HEK293 (cell line): Measurements from ENCODE around the gene SLC35F3.

ENCODE experiments used
- CTCF ChIA-PET: fragments of 350-600 bp; formaldehyde crosslinking; extraction: SDS; loops from one replicate; lab custom pipeline; 2021; ENCODE audit warnings: antibody characterized with exemption; lab: Yijun Ruan, JAX
- POLR2A ChIA-PET: fragments of 300-600 bp; formaldehyde crosslinking; extraction: SDS; loops from one replicate; lab custom pipeline; 2020; ENCODE audit warnings: antibody characterized with exemption, inconsistent platforms; lab: Yijun Ruan, JAX
- H3K27ac ChIP-seq: fragments of 200-500 bp; sonication (Bioruptor generic); 2 replicates; pipeline ENCODE4 v1.5.1; 2014; ENCODE audit warnings: low read depth, low read length, control low read depth, inconsistent platforms; ENCODE audit errors: extremely low read depth
- H3K36me3 ChIP-seq, 2 experiments: fragments of 200-500 bp in 1 of 2; sonication (Bioruptor generic) in 1 of 2; 1 replicate in 1 of 2; 2 replicates in 1 of 2; pipeline ENCODE4 v1.5.1; 2014 to 2017; ENCODE audit warnings: inconsistent platforms in 2 of 2, low read length in 2 of 2; ENCODE audit not compliant: control insufficient read depth in 2 of 2, insufficient read depth in 1 of 2
- H3K4me1 ChIP-seq: fragments of 200-500 bp; sonication (Bioruptor generic); 2 replicates; pipeline ENCODE4 v1.5.1; 2014; ENCODE audit warnings: mild to moderate bottlenecking, low read length, inconsistent platforms; ENCODE audit not compliant: control insufficient read depth, insufficient read depth
- H3K4me3 ChIP-seq: 2 replicates; pipeline ENCODE4 v1.5.1; 2011; ENCODE audit warnings: low read depth, mild to moderate bottlenecking, control low read depth, low read length, moderate library complexity
- H3K9me3 ChIP-seq: fragments of 200-500 bp; sonication (Bioruptor generic); 2 replicates; pipeline ENCODE4 v1.5.1; 2014; ENCODE audit warnings: low read depth, low read length, inconsistent platforms; ENCODE audit not compliant: control insufficient read depth, insufficient read depth
- HOXA7 ChIP-seq: sonication (generic); formaldehyde crosslinking; IDR thresholded peaks from 2 replicates; pipeline ENCODE4 v1.8.1; 2022; ENCODE audit warnings: missing genetic modification reagents, borderline replicate concordance
- HOXC10 ChIP-seq: sonication (generic); formaldehyde crosslinking; IDR thresholded peaks from 2 replicates; pipeline ENCODE4 v1.8.1; 2023; ENCODE audit warnings: mild to moderate bottlenecking, missing genetic modification reagents
- SALL2 ChIP-seq: fragments of 450-650 bp; formaldehyde crosslinking; IDR thresholded peaks from 2 replicates; pipeline ENCODE4 v1.5.0; 2017; ENCODE audit warnings: missing biosample characterization, mild to moderate bottlenecking, missing genetic modification characterization, borderline replicate concordance
- TRIM28 ChIP-seq: IDR thresholded peaks from 2 replicates; pipeline ENCODE4 v1.6.1; 2011; ENCODE audit warnings: low read length, control low read depth, borderline replicate concordance
- ZBTB21 ChIP-seq: fragments of 450-650 bp; formaldehyde crosslinking; IDR thresholded peaks from 2 replicates; pipeline ENCODE4 v1.5.1; 2017; ENCODE audit warnings: missing biosample characterization, missing genetic modification characterization
- ZFP41 ChIP-seq: fragments of 450-650 bp; formaldehyde crosslinking; IDR thresholded peaks from 2 replicates; pipeline ENCODE4 v1.5.1; 2016; ENCODE audit warnings: missing biosample characterization, missing genetic modification characterization, borderline replicate concordance
- ZIC2 ChIP-seq: fragments of 450-650 bp; formaldehyde crosslinking; IDR thresholded peaks from 2 replicates; pipeline ENCODE4 v1.5.1; 2016; ENCODE audit warnings: missing biosample characterization, missing genetic modification characterization
- ZNF133 ChIP-seq: fragments of 450-650 bp; formaldehyde crosslinking; IDR thresholded peaks from 2 replicates; pipeline ENCODE4 v1.5.1; 2016; ENCODE audit warnings: missing biosample characterization, missing genetic modification characterization
- ZNF239 ChIP-seq: fragments of 450-650 bp; formaldehyde crosslinking; IDR thresholded peaks from 2 replicates; pipeline ENCODE4 v1.5.1; 2016; ENCODE audit warnings: missing biosample characterization, missing genetic modification characterization
- ZNF391 ChIP-seq: fragments of 450-650 bp; formaldehyde crosslinking; IDR thresholded peaks from 2 replicates; pipeline ENCODE4 v1.5.1; 2016; ENCODE audit warnings: low read depth, missing biosample characterization, missing genetic modification characterization, borderline replicate concordance
- ZNF501 ChIP-seq: fragments of 450-650 bp; formaldehyde crosslinking; IDR thresholded peaks from 2 replicates; pipeline ENCODE4 v1.5.1; 2016; ENCODE audit warnings: missing biosample characterization, missing genetic modification characterization
- ZNF561 ChIP-seq: fragments of 450-650 bp; IDR thresholded peaks from 2 replicates; pipeline ENCODE4 v1.5.1; 2018; ENCODE audit warnings: missing biosample characterization, missing genetic modification characterization, borderline replicate concordance
- ZNF596 ChIP-seq: fragments of 450-650 bp; IDR thresholded peaks from 2 replicates; pipeline ENCODE4 v1.5.0; 2018; ENCODE audit warnings: missing biosample characterization, mild to moderate bottlenecking, missing genetic modification characterization, moderate library complexity
- ZNF660 ChIP-seq: fragments of 450-650 bp; IDR thresholded peaks from 2 replicates; pipeline ENCODE4 v1.5.1; 2018; ENCODE audit warnings: missing biosample characterization, mild to moderate bottlenecking, missing genetic modification characterization
- ZNF664 ChIP-seq: fragments of 450-650 bp; formaldehyde crosslinking; IDR thresholded peaks from 2 replicates; pipeline ENCODE4 v1.5.1; 2016; ENCODE audit warnings: missing biosample characterization, missing genetic modification characterization
- ZNF830 ChIP-seq: fragments of 450-650 bp; IDR thresholded peaks from 2 replicates; pipeline ENCODE4 v1.5.0; 2018; ENCODE audit warnings: missing biosample characterization, missing genetic modification characterization, low read depth, mild to moderate bottlenecking, moderate library complexity
- TF ChIP-seq, protein P1 (sequence below): fragments of 450-650 bp; formaldehyde crosslinking; IDR thresholded peaks from 2 replicates; pipeline ENCODE4 v1.5.1; 2016; ENCODE audit warnings: missing biosample characterization, missing genetic modification characterization, borderline replicate concordance
- TF ChIP-seq, protein P2 (sequence below): fragments of 450-650 bp; formaldehyde crosslinking; IDR thresholded peaks from 2 replicates; pipeline ENCODE4 v1.5.1; 2016; ENCODE audit warnings: missing biosample characterization, missing genetic modification characterization
- TF ChIP-seq, protein P3 (sequence below): fragments of 450-650 bp; formaldehyde crosslinking; IDR thresholded peaks from 2 replicates; pipeline ENCODE4 v1.5.1; 2017; ENCODE audit warnings: missing biosample characterization, missing genetic modification characterization
- TF ChIP-seq, protein P4 (sequence below): fragments of 450-650 bp; formaldehyde crosslinking; IDR thresholded peaks from 2 replicates; pipeline ENCODE4 v1.5.1; 2016; ENCODE audit warnings: missing biosample characterization, missing genetic modification characterization

SLC35F3 gene

DNA sequence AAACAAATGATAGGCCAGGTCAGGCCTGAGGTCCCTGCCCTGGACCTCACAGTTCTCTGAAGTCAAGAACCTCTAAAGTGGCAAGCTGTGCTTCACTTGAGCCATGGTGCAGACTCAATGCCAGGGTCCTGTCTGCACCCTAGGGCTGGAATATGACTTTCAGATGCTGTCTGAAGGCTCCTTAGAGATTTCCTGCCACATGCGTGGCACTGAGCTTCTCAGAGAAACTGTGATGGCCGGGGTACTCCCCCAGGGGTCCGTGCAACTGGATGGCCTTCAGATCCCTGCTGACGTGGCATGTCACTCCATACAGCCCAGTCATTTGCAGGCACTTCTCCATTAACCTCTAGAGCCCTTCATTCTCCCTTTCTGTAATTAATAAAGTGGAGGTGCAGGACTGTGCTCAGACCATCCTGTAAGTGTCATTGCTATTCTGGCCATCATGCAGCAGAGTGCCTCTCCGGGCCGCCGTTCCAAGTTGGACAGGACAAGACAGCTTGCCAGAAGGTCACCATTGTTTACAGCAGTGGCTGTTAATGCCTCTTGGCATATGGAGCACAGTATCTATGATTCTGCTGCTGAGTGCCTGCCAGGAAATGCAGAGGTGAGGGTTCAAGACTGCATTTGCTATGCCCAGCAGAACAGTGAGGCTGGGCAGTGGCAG, 263.7 kb downstream of the SLC35F3 start (continued):
- TF ChIP-seq ZNF501 (tag by site-specific recombination) (no peak), ZNF830 (tag by site-specific recombination) (no peak), ZFP41 (tag by site-specific recombination) (no peak), ZBTB21 (tag by site-specific recombination) (no peak), ZNF561 (tag by site-specific recombination) (no peak)

DNA sequence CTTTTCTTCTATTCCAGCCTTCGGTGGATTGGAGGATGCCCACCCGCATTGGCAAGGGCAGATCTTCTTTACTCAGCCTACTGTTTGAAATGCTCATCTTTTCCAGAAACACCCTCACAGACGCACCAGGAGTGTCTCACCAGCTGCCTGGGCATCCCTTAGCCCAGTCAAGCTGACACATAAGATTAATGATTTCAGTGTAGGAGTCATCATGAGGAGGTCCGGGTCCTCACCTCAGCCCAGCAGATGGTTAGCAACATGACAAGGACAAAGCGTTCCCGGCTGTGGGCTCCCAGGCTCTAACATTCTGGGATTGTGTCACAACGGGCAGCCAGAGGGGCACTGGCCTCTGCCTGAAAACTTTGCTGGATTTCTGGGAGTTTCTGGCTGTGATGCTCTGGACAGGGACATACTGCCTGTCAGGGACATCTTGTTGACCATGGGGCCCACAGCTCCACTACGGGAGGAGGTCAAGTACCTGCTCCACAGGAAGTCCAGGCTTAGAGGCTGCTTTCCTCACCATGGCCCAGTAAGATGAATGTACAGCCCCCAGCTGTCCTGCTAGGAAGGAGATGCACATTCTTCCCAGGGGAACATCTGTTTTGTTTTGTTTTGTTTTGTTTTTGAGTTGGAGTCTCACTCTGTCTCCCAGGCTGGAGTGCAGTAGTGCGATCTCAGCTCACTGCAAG, 264.8 kb downstream of the SLC35F3 start:
- CTCF ChIA-PET = interaction anchor here (0.7 to 1.5 kb wide), 4 partner anchors 44 to 489 kb away, joined by 3 read pairs; no protein-coding TSS in a partner anchor
- Histone ChIP-seq H3K9me3 (no peaks in the 10 kb centered on the region), H3K36me3 (no peaks in the 10 kb centered on the region), H3K4me3 (no peak overlapping the region), H3K4me1 (no peaks in the 10 kb centered on the region), H3K27ac (no peak overlapping the region)
- POLR2A ChIA-PET = interaction anchor here (0.6 kb wide), 1 partner anchor 1929 kb away, joined by 3 read pairs; no protein-coding TSS in a partner anchor
- TF ChIP-seq ZIC2 (tag by site-specific recombination) (peak; percentile 77), HOXA7 (CRISPR knock-in tag) (no peak)
- TF ChIP-seq, all 188 proteins: peak for 1

DNA sequence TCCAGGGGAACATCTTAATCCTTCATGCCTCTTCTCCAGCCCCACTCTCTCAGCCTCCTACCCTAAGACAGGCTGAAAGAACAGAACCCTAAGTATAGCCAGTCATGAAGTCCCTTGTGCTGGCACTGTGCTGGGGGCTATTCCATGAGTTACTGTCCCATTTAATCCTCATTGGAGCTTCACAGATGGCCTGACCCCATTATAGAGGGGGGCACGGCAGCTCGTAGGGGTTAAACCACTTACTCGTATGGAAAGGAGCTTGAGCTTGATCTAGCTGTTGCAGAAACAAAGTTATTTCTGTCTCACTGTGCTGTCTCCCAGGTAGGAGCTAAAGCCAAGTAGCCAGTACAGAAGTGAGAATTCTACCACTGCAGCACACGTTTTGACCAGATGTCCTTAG, 265.6 kb downstream of the SLC35F3 start:
- ChIA-PET POLR2A (no interaction called here), CTCF (interaction anchor here (0.6 to 1.5 kb wide), 4 partner anchors 43 to 729 kb away, joined by 3 read pairs; no protein-coding TSS in a partner anchor)
- Histone ChIP-seq H3K9me3 (no peaks in the 10 kb centered on the region), H3K4me3 (no peak overlapping the region), H3K27ac (no peak overlapping the region), H3K36me3 (no peaks in the 10 kb centered on the region), H3K4me1 (no peaks in the 10 kb centered on the region)
- TF ChIP-seq, protein P1, sequence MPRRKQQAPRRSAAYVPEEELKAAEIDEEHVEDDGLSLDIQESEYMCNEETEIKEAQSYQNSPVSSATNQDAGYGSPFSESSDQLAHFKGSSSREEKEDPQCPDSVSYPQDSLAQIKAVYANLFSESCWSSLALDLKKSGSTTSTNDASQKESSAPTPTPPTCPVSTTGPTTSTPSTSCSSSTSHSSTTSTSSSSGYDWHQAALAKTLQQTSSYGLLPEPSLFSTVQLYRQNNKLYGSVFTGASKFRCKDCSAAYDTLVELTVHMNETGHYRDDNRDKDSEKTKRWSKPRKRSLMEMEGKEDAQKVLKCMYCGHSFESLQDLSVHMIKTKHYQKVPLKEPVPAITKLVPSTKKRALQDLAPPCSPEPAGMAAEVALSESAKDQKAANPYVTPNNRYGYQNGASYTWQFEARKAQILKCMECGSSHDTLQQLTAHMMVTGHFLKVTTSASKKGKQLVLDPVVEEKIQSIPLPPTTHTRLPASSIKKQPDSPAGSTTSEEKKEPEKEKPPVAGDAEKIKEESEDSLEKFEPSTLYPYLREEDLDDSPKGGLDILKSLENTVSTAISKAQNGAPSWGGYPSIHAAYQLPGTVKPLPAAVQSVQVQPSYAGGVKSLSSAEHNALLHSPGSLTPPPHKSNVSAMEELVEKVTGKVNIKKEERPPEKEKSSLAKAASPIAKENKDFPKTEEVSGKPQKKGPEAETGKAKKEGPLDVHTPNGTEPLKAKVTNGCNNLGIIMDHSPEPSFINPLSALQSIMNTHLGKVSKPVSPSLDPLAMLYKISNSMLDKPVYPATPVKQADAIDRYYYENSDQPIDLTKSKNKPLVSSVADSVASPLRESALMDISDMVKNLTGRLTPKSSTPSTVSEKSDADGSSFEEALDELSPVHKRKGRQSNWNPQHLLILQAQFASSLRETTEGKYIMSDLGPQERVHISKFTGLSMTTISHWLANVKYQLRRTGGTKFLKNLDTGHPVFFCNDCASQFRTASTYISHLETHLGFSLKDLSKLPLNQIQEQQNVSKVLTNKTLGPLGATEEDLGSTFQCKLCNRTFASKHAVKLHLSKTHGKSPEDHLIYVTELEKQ (tag by site-specific recombination) = no peak
- TF ChIP-seq ZNF660 (tag by site-specific recombination) = no peak
- no peak for TF ChIP-seq ZNF596
- no peak for TF ChIP-seq ZNF239 (tag by site-specific recombination)
- TF ChIP-seq, protein P2, sequence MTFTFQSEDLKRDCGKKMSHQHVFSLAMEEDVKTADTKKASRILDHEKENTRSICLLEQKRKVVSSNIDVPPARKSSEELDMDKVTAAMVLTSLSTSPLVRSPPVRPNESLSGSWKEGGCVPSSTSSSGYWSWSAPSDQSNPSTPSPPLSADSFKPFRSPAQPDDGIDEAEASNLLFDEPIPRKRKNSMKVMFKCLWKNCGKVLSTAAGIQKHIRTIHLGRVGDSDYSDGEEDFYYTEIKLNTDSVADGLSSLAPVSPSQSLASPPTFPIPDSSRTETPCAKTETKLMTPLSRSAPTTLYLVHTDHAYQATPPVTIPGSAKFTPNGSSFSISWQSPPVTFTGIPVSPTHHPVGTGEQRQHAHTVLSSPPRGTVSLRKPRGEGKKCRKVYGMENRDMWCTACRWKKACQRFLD = no peak
- TF ChIP-seq TRIM28 = no peak
- TF ChIP-seq ZNF501 (tag by site-specific recombination) = no peak

DNA sequence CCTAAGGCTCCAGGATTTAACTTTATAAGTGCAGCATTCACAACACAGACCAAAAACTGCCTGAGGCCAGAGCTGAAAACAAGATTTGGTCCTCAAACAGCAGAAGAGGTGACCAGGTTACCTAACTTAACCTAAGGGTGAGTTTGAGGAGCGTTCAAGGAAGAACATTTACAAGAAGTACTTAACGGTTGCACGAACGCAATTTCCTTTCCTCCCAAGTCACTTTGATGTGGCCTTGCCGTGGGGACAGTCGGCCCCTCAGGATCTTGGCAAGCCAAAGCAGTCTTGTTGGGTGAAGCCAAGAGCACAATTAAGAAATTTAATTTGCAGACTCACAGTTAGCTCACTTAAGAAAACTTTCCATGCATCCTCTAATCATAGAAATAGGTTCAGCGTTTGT, 266.1 kb downstream of the SLC35F3 start:
- Histone ChIP-seq H3K4me1 (no peaks in the 10 kb centered on the region), H3K27ac (no peak overlapping the region), H3K9me3 (no peaks in the 10 kb centered on the region), H3K36me3 (no peaks in the 10 kb centered on the region), H3K4me3 (no peak overlapping the region)
- ChIA-PET CTCF (interaction anchor here (0.5 to 2.6 kb wide), 7 partner anchors 9 to 728 kb away, joined by 3 to 13 read pairs (median 3); no protein-coding TSS in a partner anchor), POLR2A (interaction anchor here (0.6 kb wide), 1 partner anchor 208 kb away, joined by 4 read pairs; no protein-coding TSS in a partner anchor)
- TF ChIP-seq SALL2 (no peak), ZNF664 (tag by site-specific recombination) (no peak), ZNF391 (no peak), HOXC10 (CRISPR knock-in tag) (no peak), ZNF133 (tag by site-specific recombination) (no peak)
- TF ChIP-seq, protein P3, sequence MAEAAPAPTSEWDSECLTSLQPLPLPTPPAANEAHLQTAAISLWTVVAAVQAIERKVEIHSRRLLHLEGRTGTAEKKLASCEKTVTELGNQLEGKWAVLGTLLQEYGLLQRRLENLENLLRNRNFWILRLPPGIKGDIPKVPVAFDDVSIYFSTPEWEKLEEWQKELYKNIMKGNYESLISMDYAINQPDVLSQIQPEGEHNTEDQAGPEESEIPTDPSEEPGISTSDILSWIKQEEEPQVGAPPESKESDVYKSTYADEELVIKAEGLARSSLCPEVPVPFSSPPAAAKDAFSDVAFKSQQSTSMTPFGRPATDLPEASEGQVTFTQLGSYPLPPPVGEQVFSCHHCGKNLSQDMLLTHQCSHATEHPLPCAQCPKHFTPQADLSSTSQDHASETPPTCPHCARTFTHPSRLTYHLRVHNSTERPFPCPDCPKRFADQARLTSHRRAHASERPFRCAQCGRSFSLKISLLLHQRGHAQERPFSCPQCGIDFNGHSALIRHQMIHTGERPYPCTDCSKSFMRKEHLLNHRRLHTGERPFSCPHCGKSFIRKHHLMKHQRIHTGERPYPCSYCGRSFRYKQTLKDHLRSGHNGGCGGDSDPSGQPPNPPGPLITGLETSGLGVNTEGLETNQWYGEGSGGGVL = no peak
- TF ChIP-seq, protein P4, sequence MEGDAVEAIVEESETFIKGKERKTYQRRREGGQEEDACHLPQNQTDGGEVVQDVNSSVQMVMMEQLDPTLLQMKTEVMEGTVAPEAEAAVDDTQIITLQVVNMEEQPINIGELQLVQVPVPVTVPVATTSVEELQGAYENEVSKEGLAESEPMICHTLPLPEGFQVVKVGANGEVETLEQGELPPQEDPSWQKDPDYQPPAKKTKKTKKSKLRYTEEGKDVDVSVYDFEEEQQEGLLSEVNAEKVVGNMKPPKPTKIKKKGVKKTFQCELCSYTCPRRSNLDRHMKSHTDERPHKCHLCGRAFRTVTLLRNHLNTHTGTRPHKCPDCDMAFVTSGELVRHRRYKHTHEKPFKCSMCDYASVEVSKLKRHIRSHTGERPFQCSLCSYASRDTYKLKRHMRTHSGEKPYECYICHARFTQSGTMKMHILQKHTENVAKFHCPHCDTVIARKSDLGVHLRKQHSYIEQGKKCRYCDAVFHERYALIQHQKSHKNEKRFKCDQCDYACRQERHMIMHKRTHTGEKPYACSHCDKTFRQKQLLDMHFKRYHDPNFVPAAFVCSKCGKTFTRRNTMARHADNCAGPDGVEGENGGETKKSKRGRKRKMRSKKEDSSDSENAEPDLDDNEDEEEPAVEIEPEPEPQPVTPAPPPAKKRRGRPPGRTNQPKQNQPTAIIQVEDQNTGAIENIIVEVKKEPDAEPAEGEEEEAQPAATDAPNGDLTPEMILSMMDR (tag by site-specific recombination) = no peak
